Left lung (tissue), 10 donors: Measurements from ENCODE around the gene LAMA3. TPM values are rescaled to one million over a fixed set of nuclear protein-coding genes. Genes with fewer than 3 reads are reported as not detected.

Experiments used
- ATAC-seq: fragments of 200-7000 bp; cut with Tn5 transposase; one replicate; pipeline ENCODE4 v1.9.1; 2020; ENCODE audit warnings: moderate library complexity
- DNase-seq, 4 donors: peaks; one replicate each; pipeline ENCODE4 v3.0.0-alpha.2; 2013 to 2020
- H3K27ac ChIP-seq, 2 donors: fragments of 200-600 bp; sonication (generic) in 1 of 2; one replicate each; pipeline versions ENCODE4 v1.5.0 to v1.8.0; 2020 to 2021
- H3K27me3 ChIP-seq, 2 donors: fragments of 200-600 bp; sonication (generic) in 1 of 2; one replicate each; pipeline versions ENCODE4 v1.5.0 to v1.8.0; 2020 to 2021
- H3K36me3 ChIP-seq, 2 donors: fragments of 200-600 bp; sonication (generic) in 1 of 2; one replicate each; pipeline versions ENCODE4 v1.5.0 to v1.8.0; 2020 to 2021
- H3K4me1 ChIP-seq, 2 donors: fragments of 200-600 bp; one replicate each; pipeline ENCODE4 v1.8.0; 2021
- H3K4me3 ChIP-seq, 2 donors: fragments of 200-600 bp; sonication (generic) in 1 of 2; one replicate each; pipeline versions ENCODE4 v1.5.0 to v1.8.0; 2020 to 2021; ENCODE audit warnings: mild to moderate bottlenecking in 1 of 2
- H3K9me3 ChIP-seq, 2 donors: fragments of 200-600 bp; sonication (generic) in 1 of 2; one replicate each; pipeline versions ENCODE4 v1.5.0 to v1.8.0; 2020 to 2021
- CTCF ChIP-seq, 2 donors: fragments of 200-600 bp; sonication (generic) in 1 of 2; IDR thresholded peaks; one replicate each; pipeline versions ENCODE4 v1.5.0 to v1.8.0; 2021; ENCODE audit warnings: antibody characterized with exemption in 2 of 2
- intact Hi-C, 2 donors: fragments of 100-400 bp; cut with DNase I; formaldehyde crosslinking; loops; one replicate each; pipeline versions ENCODE4 v1.11.2 to v1.14.2; 2022
- polyA plus RNA-seq, 6 donors: library from polyadenylated mRNA; unstranded; fragments of 120-200 nt; gene quantifications; one replicate each; pipeline ENCODE4 v1.2.1, GENCODE V29; 2013; ENCODE audit not compliant: insufficient read length in 6 of 6
- total RNA-seq, 2 donors: library from RNA; stranded (reverse); fragmentation: NEBNext Ultra II Directional; extraction: Animal tissue kit (Norgen Biotek cat#: 25700); gene quantifications; one replicate each; pipeline ENCODE4 v1.2.1, GENCODE V29; 2021
- donor health status: DM: no; HTN: yes; CAD: no.
- donor health status: DM: no; HTN: no; CAD: no.

LAMA3 gene
- total and polyA plus RNA-seq, 8 donors = 42.8 to 207 (median 140) TPM

GRCh38 chr18:23934252-23934651 is 245.0 kb downstream of the LAMA3 start:
- no peaks in the 10 kb centered on the region for H3K9me3 ChIP-seq
- H3K4me3 ChIP-seq = no peak overlapping the region
- no peak overlapping the region for H3K27ac ChIP-seq
- TF ChIP-seq CTCF (IDR thresholded peaks at IDR 0.05) = no peak
- no peaks in the 10 kb centered on the region for H3K4me1 ChIP-seq
- H3K36me3 ChIP-seq = no peaks in the 10 kb centered on the region
- ATAC-seq = no peak
- no peak for DNase-seq
- H3K27me3 ChIP-seq = no peaks in the 10 kb centered on the region
- intact Hi-C loops = no loop called here

- TF ChIP-seq CTCF (IDR thresholded peaks at IDR 0.05) = no peak
- intact Hi-C loops = no loop called here
- H3K27me3 ChIP-seq = no peaks in the 10 kb centered on the region
- no peaks in the 10 kb centered on the region for H3K4me1 ChIP-seq
- ATAC-seq (no peak), DNase-seq (no peak)
- no peaks in the 10 kb centered on the region for H3K36me3 ChIP-seq
- H3K4me3 ChIP-seq = no peak overlapping the region
- H3K27ac ChIP-seq = no peak overlapping the region
- no peaks in the 10 kb centered on the region for H3K9me3 ChIP-seq
Observed at GRCh38 chr18:23934863-23935262, 245.6 kb downstream of the LAMA3 start.

GRCh38 chr18:23935804-23936203 is 246.6 kb downstream of the LAMA3 start:
- DNase-seq = no peak
- Histone ChIP-seq H3K4me1 (no peaks in the 10 kb centered on the region), H3K27me3 (no peaks in the 10 kb centered on the region), H3K27ac (no peak overlapping the region), H3K4me3 (no peak overlapping the region), H3K36me3 (no peaks in the 10 kb centered on the region), H3K9me3 (no peaks in the 10 kb centered on the region)
- TF ChIP-seq CTCF (IDR thresholded peaks at IDR 0.05) = no peak
- no peak for ATAC-seq
- intact Hi-C loops = no loop called here

GRCh38 chr18:23936381-23936958 is 247.2 kb downstream of the LAMA3 start:
- H3K4me3 ChIP-seq = no peak overlapping the region
- no peaks in the 10 kb centered on the region for H3K4me1 ChIP-seq
- no peaks in the 10 kb centered on the region for H3K36me3 ChIP-seq
- intact Hi-C loops = no loop called here
- no peaks in the 10 kb centered on the region for H3K9me3 ChIP-seq
- ATAC-seq (no peak), DNase-seq (no peak)
- TF ChIP-seq CTCF (IDR thresholded peaks at IDR 0.05) = no peak
- no peak overlapping the region for H3K27ac ChIP-seq
- H3K27me3 ChIP-seq = no peaks in the 10 kb centered on the region

- intact Hi-C loops = no loop called here
- H3K27ac ChIP-seq = no peak overlapping the region
- H3K27me3 ChIP-seq = no peaks in the 10 kb centered on the region
- no peaks in the 10 kb centered on the region for H3K36me3 ChIP-seq
- H3K4me3 ChIP-seq = no peak overlapping the region
- no peak for TF ChIP-seq CTCF (IDR thresholded peaks at IDR 0.05)
- H3K9me3 ChIP-seq = no peaks in the 10 kb centered on the region
- peaks cover 0 to 2% of the 10 kb centered on the region in 2 donors for H3K4me1 ChIP-seq
- ATAC-seq (no peak), DNase-seq (no peak)
Observed at GRCh38 chr18:23938043-23938756, 248.9 kb downstream of the LAMA3 start.
